Body of pancreas (tissue), 4 donors: Measurements from ENCODE around the gene CARD16. TPM values are rescaled to one million over a fixed set of nuclear protein-coding genes. Genes with fewer than 3 reads are reported as not detected.
"Not testable (repeated sequence)": the region's sequence is repeated elsewhere in the genome, so short reads cannot be mapped to it uniquely, and the experiment has no call there.

ENCODE experiments used
- ATAC-seq: fragments of 150-250 bp; one replicate; pipeline ENCODE4 v1.9.1; 2016
- DNase-seq, 4 donors: peaks; one replicate each; pipeline ENCODE4 v3.0.0-alpha.2; 2019
- H3K27ac ChIP-seq, 4 donors: fragments of 200-600 bp; sonication (generic); 1 replicate in 3 of 4; 2 replicates in 1 of 4; pipeline versions ENCODE4 v1.5.1 to v1.6.1; 2016 to 2019; ENCODE audit warnings: mild to moderate bottlenecking in 1 of 4, mixed read lengths in 1 of 4, moderate library complexity in 1 of 4
- H3K27me3 ChIP-seq, 2 donors: fragments of 200-600 bp; sonication (generic); one replicate each; pipeline ENCODE4 v1.6.0; 2016; ENCODE audit warnings: mild to moderate bottlenecking in 1 of 2
- H3K36me3 ChIP-seq, 2 donors: fragments of 200-600 bp; sonication (generic); replicated peaks in 1 of 2; 2 replicates each; pipeline ENCODE4 v1.5.1; 2016; ENCODE audit warnings: low read depth in 2 of 2; ENCODE audit not compliant: insufficient read depth in 1 of 2
- H3K4me1 ChIP-seq: fragments of 200-600 bp; sonication (generic); one replicate; pipeline ENCODE4 v1.6.0; 2016
- H3K4me3 ChIP-seq, 2 donors: fragments of 200-600 bp; sonication (generic); 1 replicate in 1 of 2; 2 replicates in 1 of 2; pipeline ENCODE4 v1.5.1; 2016 to 2019
- H3K9me3 ChIP-seq, 3 donors: fragments of 200-600 bp; sonication (generic); 1 replicate in 2 of 3; 2 replicates in 1 of 3; pipeline ENCODE4 v1.5.1; 2016
- CTCF ChIP-seq, 7 experiments: fragments of 450-650 bp in 4 of 7; fragments of 200-600 bp in 3 of 7; sonication (generic) in 3 of 7; IDR thresholded peaks; one replicate each; pipeline ENCODE4 v1.5.1; 2016 to 2019; ENCODE audit warnings: antibody characterized with exemption in 7 of 7
- POLR2A ChIP-seq, 3 donors: fragments of 450-650 bp; IDR thresholded peaks; one replicate each; pipeline ENCODE4 v1.6.1; 2016; ENCODE audit warnings: antibody characterized with exemption in 3 of 3, mild to moderate bottlenecking in 2 of 3
- WGBS, 2 donors: methylation state at CpG; one replicate each; pipeline ENCODE4 v1.1.5; 2017; 5-methylcytosine and 5-hydroxymethylcytosine counted together
- intact Hi-C: fragments of 100-400 bp; cut with DNase I; formaldehyde crosslinking; loops from one replicate; pipeline ENCODE4 v1.15.1; 2023
- total RNA-seq, 2 donors: library from RNA; depleted of rRNA; stranded (reverse); fragments of >200 nt; gene quantifications; one replicate each; pipeline ENCODE4 v1.1.0, GENCODE V29; 2016

Gene CARD16
- total RNA-seq, 2 donors from 2014 or later = 4.0 to 6.0 TPM

- intact Hi-C loops = no loop called here
- H3K4me3 ChIP-seq = no peak within 1 kb of the TSS
- peak; percentile 65 for ATAC-seq
- no peaks in the 10 kb centered on the region for H3K27me3 ChIP-seq
- H3K27ac ChIP-seq = peak within 1 kb of the TSS in 3 of 4 donors; percentile 16 to 57 (median 57)
- peaks cover 4% of the 10 kb centered on the region for H3K4me1 ChIP-seq
- TF ChIP-seq CTCF (IDR thresholded peaks at IDR 0.05) (no peak), POLR2A (IDR thresholded peaks at IDR 0.05) (peak in 1 of 3 donors; percentile 29)
- peak in 3 of 4 donors; percentile 25 to 52 (median 28) for DNase-seq
- H3K9me3 ChIP-seq = no peaks in the 10 kb centered on the region
- 45 to 57% methylated on average over 3 of the region's 3 CpGs for WGBS, 2 donors
- H3K36me3 ChIP-seq = no peaks in the 10 kb centered on the region
These were observed 10.1 kb downstream of the CARD16 start, which contains the start of gene CASP1 for GRCh38 chr11:105034813-105035620. Gene CASP1, minus strand, starts transcription at chr11:105035144. Its CDS starts 31 bp downstream, at chr11:105035113.

- H3K36me3 ChIP-seq, H3K4me1 ChIP-seq, intact Hi-C loops, H3K4me3 ChIP-seq, H3K27me3 ChIP-seq, ATAC-seq, DNase-seq, H3K9me3 ChIP-seq: not testable (repeated sequence)
- 57 to 63% methylated on average over 2 of the region's 2 CpGs for WGBS, 2 donors
- H3K27ac ChIP-seq = peak overlapping the region in 3 of 4 donors; percentile 16 to 57 (median 57)
These were observed 10.7 kb downstream of the CARD16 start for GRCh38 chr11:105034388-105034787.

GRCh38 chr11:105033781-105034180, 11.4 kb downstream of the CARD16 start:
- Histone ChIP-seq H3K27me3 (no peaks in the 10 kb centered on the region), H3K36me3 (no peaks in the 10 kb centered on the region), H3K9me3 (no peaks in the 10 kb centered on the region), H3K27ac (peak overlapping the region in 1 of 4 donors; percentile 5), H3K4me3 (no peak overlapping the region), H3K4me1 (peaks cover 4% of the 10 kb centered on the region)
- no peak for TF ChIP-seq CTCF (IDR thresholded peaks at IDR 0.05)
- no peak for TF ChIP-seq POLR2A (IDR thresholded peaks at IDR 0.05)
- WGBS, 2 donors = 27 to 43% methylated on average over 1 of the region's 1 CpG
- DNase-seq = no peak
- intact Hi-C loops = no loop called here
- no peak for ATAC-seq

- DNase-seq (no peak), ATAC-seq (no peak)
- Histone ChIP-seq H3K4me3 (no peak overlapping the region), H3K4me1 (peaks cover 4% of the 10 kb centered on the region), H3K27ac (no peak overlapping the region), H3K36me3 (no peaks in the 10 kb centered on the region), H3K9me3 (no peaks in the 10 kb centered on the region), H3K27me3 (no peaks in the 10 kb centered on the region)
- TF ChIP-seq POLR2A (IDR thresholded peaks at IDR 0.05) = no peak
- no peak for TF ChIP-seq CTCF (IDR thresholded peaks at IDR 0.05)
- intact Hi-C loops = no loop called here
- 64 to 79% methylated on average over 3 of the region's 3 CpGs for WGBS, 2 donors
These were observed 11.8 kb downstream of the CARD16 start for GRCh38 chr11:105033343-105033742.

- peaks cover 4% of the 10 kb centered on the region for H3K4me1 ChIP-seq
- no peaks in the 10 kb centered on the region for H3K36me3 ChIP-seq
- 78 to 81% methylated on average over 2 of the region's 2 CpGs for WGBS, 2 donors
- TF ChIP-seq POLR2A (IDR thresholded peaks at IDR 0.05) (no peak), CTCF (IDR thresholded peaks at IDR 0.05) (no peak)
- no peaks in the 10 kb centered on the region for H3K27me3 ChIP-seq
- H3K9me3 ChIP-seq = no peaks in the 10 kb centered on the region
- ATAC-seq (no peak), DNase-seq (no peak)
- H3K4me3 ChIP-seq = no peak overlapping the region
- intact Hi-C loops = no loop called here
- no peak overlapping the region for H3K27ac ChIP-seq
These were observed 12.6 kb downstream of the CARD16 start for GRCh38 chr11:105032495-105032894.
